GM23248 (cell line): ENCODE data around the gene GMPPA. TPM values are rescaled to one million over a fixed set of nuclear protein-coding genes. Genes with fewer than 3 reads are reported as not detected.

ENCODE experiments used
- DNase-seq: peaks from one replicate; pipeline ENCODE4 v3.0.0-alpha.2; 2015
- H2AFZ ChIP-seq: fragments of 200-600 bp; sonication (generic); 2 replicates; pipeline ENCODE4 v1.6.1; 2016; ENCODE audit warnings: antibody characterized with exemption
- H3F3A ChIP-seq: fragments of 200-600 bp; sonication (generic); 2 replicates; pipeline ENCODE4 v1.6.1; 2016; ENCODE audit warnings: mild to moderate bottlenecking, antibody characterized with exemption, mixed run types; ENCODE audit not compliant: insufficient read depth
- H3K27ac ChIP-seq: fragments of 200-600 bp; sonication (generic); 2 replicates; pipeline ENCODE4 v1.5.1; 2016; ENCODE audit warnings: mild to moderate bottlenecking
- H3K27me3 ChIP-seq: fragments of 200-600 bp; sonication (generic); replicated peaks from 2 replicates; pipeline ENCODE4 v1.6.1; 2016; ENCODE audit warnings: mild to moderate bottlenecking; ENCODE audit not compliant: insufficient read depth
- H3K36me3 ChIP-seq: fragments of 200-600 bp; sonication (generic); 2 replicates; pipeline ENCODE4 v1.6.1; 2016; ENCODE audit warnings: low read depth, mild to moderate bottlenecking
- H3K4me1 ChIP-seq: fragments of 200-600 bp; sonication (generic); 2 replicates; pipeline ENCODE4 v1.6.1; 2016; ENCODE audit warnings: mild to moderate bottlenecking; ENCODE audit not compliant: insufficient read depth
- H3K4me2 ChIP-seq: fragments of 200-600 bp; sonication (generic); one replicate; pipeline ENCODE4 v1.6.1; 2016; ENCODE audit warnings: mild to moderate bottlenecking; ENCODE audit not compliant: unreplicated experiment
- H3K4me3 ChIP-seq: fragments of 200-600 bp; sonication (generic); 2 replicates; pipeline ENCODE4 v1.5.1; 2016; ENCODE audit warnings: mild to moderate bottlenecking
- H3K79me2 ChIP-seq: fragments of 200-600 bp; sonication (generic); 2 replicates; pipeline ENCODE4 v1.6.1; 2016; ENCODE audit warnings: mild to moderate bottlenecking; ENCODE audit not compliant: insufficient read depth
- H3K9ac ChIP-seq: fragments of 200-600 bp; sonication (generic); 2 replicates; pipeline ENCODE4 v1.6.1; 2016; ENCODE audit warnings: mild to moderate bottlenecking
- H3K9me2 ChIP-seq: fragments of 200-600 bp; sonication (generic); 2 replicates; pipeline ENCODE4 v1.6.1; 2016; ENCODE audit warnings: mixed run types, mild to moderate bottlenecking, moderate library complexity; ENCODE audit not compliant: insufficient read depth
- H3K9me3 ChIP-seq: fragments of 200-600 bp; sonication (generic); one replicate; pipeline ENCODE4 v1.6.1; 2017; ENCODE audit warnings: low read depth
- H4K20me1 ChIP-seq: fragments of 200-600 bp; sonication (generic); 2 replicates; pipeline ENCODE4 v1.6.0; 2016; ENCODE audit not compliant: insufficient read depth
- EZH2 ChIP-seq: fragments of 200-600 bp; sonication (generic); IDR thresholded peaks from 2 replicates; pipeline ENCODE4 v1.6.1; 2018; ENCODE audit warnings: antibody characterized with exemption, mild to moderate bottlenecking; ENCODE audit not compliant: insufficient read depth, poor library complexity, severe bottlenecking
- EZH2phosphoT487 ChIP-seq: fragments of 200-600 bp; sonication (generic); IDR thresholded peaks from 2 replicates; pipeline ENCODE4 v1.6.1; 2018; ENCODE audit warnings: antibody characterized with exemption, moderate library complexity, mild to moderate bottlenecking, low read depth; ENCODE audit not compliant: insufficient read depth
- WGBS, 2 experiments: methylation state at CpG; one replicate each; pipeline ENCODE4 v1.1.6; 2015 to 2017; ENCODE audit warnings: low lambda C conversion rate in 2 of 2, low coverage in 1 of 2; ENCODE audit errors: missing lambda C conversion rate in 2 of 2; 5-methylcytosine and 5-hydroxymethylcytosine counted together
- in situ Hi-C: fragments of 300-500 bp; cut with MboI; formaldehyde crosslinking; loops from 2 replicates; pipeline ENCODE4 v1.15.0; 2020
- polyA plus RNA-seq: library from polyadenylated mRNA; unstranded; fragments of >200 nt; fragmentation: Nextera tagmentation; extraction: Ambion mirVana; gene quantifications from 2 replicates; pipeline ENCODE4 v1.2.1, GENCODE V29; 2016
- total RNA-seq: library from RNA; depleted of rRNA; stranded (reverse); fragments of >200 nt; shearing (Covaris generic); gene quantifications from 2 replicates; pipeline ENCODE4 v1.2.3, GENCODE V29; 2014

GMPPA gene
- total and polyA plus RNA-seq, 2 experiments from 2014 or later: 60.6 to 65.6 TPM

DNA sequence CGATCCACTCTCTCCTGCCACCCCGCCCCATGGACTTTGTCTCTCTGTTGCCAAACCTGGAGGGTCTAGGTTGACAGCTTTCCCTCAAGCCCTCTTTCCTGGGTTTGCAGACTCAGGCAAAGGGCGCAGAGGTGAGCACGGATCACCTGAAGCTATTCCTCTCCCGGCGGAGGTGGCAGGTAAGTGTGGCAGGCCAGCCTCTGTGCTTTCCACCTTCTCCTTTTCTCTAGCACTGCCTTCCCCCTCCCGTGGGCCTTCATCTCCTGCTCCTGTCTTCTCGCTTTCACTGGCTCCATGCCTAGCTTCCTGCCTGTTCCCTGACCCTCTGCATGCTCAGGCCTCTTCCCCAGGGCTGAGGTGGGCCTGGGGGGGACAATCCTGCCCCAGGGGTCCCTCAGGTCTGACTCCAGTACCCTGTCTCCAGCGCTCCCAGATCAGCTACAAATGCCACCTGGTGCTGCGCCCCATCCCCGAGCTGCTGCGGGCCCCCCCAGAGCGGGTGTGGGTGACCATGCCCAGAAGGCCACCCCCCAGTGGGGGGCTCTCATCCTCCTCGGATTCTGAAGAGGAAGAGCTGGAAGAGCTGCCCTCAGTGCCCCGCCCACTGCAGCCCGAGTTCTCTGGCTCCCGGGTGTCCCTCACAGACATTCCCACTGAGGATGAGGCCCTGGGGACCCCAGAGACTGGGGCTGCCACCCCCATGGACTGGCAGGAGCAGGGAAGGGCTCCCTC, 15.9 kb upstream of the GMPPA start:
- Histone ChIP-seq H3K36me3 (peaks cover 4% of the 10 kb centered on the region; the same call in 1 of the 2 replicates), H4K20me1 (no peaks in the 10 kb centered on the region), H3K27ac (no peak overlapping the region), H3K4me2 (no peak overlapping the region), H3K79me2 (no peaks in the 10 kb centered on the region), H3K4me3 (no peak overlapping the region), H3K9me3 (no peaks in the 10 kb centered on the region), H3K9me2 (no peaks in the 10 kb centered on the region), H3F3A (no peaks in the 10 kb centered on the region), H2AFZ (no peak overlapping the region), H3K27me3 (0 out of 2 replicates have a peak, but pooled peaks cover 6% of the 10 kb centered on the region), H3K4me1 (no peaks in the 10 kb centered on the region), H3K9ac (no peak overlapping the region)
- WGBS, 2 experiments: 75 to 78% methylated on average over 16 to 17 of the region's 17 CpGs
- in situ Hi-C loops: no loop called here
- no peak for DNase-seq
- TF ChIP-seq EZH2: no peak
- no peak for TF ChIP-seq EZH2phosphoT487

DNA sequence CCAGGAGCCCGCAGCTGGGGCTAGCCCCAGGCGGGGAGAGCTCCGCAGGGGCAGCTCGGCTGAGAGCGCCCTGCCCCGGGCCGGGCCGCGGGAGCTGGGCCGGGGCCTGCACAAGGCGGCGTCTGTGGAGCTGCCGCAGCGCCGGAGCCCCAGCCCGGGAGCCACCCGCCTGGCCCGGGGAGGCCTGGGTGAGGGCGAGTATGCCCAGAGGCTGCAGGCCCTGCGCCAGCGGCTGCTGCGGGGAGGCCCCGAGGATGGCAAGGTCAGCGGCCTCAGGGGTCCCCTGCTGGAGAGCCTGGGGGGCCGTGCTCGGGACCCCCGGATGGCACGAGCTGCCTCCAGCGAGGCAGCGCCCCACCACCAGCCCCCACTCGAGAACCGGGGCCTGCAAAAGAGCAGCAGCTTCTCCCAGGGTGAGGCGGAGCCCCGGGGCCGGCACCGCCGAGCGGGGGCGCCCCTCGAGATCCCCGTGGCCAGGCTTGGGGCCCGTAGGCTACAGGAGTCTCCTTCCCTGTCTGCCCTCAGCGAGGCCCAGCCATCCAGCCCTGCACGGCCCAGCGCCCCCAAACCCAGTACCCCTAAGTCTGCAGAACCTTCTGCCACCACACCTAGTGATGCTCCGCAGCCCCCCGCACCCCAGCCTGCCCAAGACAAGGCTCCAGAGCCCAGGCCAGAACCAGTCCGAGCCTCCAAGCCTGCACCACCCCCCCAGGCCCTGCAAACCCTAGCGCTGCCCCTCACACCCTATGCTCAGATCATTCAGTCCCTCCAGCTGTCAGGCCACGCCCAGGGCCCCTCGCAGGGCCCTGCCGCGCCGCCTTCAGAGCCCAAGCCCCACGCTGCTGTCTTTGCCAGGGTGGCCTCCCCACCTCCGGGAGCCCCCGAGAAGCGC, 15.0 kb upstream of the GMPPA start:
- TF ChIP-seq EZH2 (peak; percentile 23), EZH2phosphoT487 (no peak)
- Histone ChIP-seq H3K4me3 (peak overlapping the region; percentile 26), H3K4me2 (peak overlapping the region; percentile 39), H3K36me3 (peaks cover 4% of the 10 kb centered on the region; the same call in 1 of the 2 replicates), H4K20me1 (no peaks in the 10 kb centered on the region), H3K4me1 (no peaks in the 10 kb centered on the region), H3F3A (no peaks in the 10 kb centered on the region), H3K27ac (no peak overlapping the region), H3K27me3 (0 out of 2 replicates have a peak, but pooled peaks cover 6% of the 10 kb centered on the region), H3K9me3 (no peaks in the 10 kb centered on the region), H3K9me2 (no peaks in the 10 kb centered on the region), H2AFZ (no peak overlapping the region), H3K9ac (no peak overlapping the region), H3K79me2 (no peaks in the 10 kb centered on the region)
- in situ Hi-C loops: no loop called here
- 35 to 38% methylated on average over 39 to 54 of the region's 58 CpGs for WGBS, 2 experiments
- DNase-seq: no peak

DNA sequence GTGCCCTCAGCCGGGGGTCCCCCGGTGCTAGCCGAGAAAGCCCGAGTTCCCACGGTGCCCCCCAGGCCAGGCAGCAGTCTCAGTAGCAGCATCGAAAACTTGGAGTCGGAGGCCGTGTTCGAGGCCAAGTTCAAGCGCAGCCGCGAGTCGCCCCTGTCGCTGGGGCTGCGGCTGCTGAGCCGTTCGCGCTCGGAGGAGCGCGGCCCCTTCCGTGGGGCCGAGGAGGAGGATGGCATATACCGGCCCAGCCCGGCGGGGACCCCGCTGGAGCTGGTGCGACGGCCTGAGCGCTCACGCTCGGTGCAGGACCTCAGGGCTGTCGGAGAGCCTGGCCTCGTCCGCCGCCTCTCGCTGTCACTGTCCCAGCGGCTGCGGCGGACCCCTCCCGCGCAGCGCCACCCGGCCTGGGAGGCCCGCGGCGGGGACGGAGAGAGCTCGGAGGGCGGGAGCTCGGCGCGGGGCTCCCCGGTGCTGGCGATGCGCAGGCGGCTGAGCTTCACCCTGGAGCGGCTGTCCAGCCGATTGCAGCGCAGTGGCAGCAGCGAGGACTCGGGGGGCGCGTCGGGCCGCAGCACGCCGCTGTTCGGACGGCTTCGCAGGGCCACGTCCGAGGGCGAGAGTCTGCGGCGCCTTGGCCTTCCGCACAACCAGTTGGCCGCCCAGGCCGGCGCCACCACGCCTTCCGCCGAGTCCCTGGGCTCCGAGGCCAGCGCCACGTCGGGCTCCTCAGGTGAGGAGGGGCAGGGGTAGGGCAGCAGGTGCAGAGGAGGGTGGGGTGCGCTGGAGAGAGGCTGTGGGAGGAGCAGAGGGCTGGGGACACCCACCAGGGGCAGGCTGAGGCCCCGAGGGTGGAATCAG, 14.1 kb upstream of the GMPPA start:
- peak overlapping the region; percentile 39 for H3K4me2 ChIP-seq
- no peaks in the 10 kb centered on the region for H3K4me1 ChIP-seq
- TF ChIP-seq EZH2 (peak; percentile 35), EZH2phosphoT487 (no peak)

DNA sequence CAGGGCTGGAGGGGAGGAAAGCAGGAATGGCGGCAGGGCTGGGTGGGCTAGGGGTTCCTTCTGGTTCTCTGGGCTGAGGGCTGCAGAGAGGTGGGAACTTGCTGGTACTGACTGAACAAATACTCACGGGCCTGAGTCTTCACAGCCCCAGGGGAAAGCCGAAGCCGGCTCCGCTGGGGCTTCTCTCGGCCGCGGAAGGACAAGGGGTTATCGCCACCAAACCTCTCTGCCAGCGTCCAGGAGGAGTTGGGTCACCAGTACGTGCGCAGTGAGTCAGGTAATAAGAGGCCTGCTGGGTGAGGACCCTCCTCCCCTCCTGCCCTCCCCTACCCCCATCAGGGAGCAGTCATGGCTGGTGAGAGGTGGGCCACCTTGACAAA, 13.5 kb upstream of the GMPPA start:
- peaks cover 4% of the 10 kb centered on the region; the same call in 1 of the 2 replicates for H3K36me3 ChIP-seq
- TF ChIP-seq EZH2 (no peak), EZH2phosphoT487 (no peak)
- DNase-seq: no peak
- H3K9me2 ChIP-seq: no peaks in the 10 kb centered on the region
- no peak overlapping the region for H3K4me3 ChIP-seq
- WGBS, 2 experiments: 81 to 93% methylated on average over 9 to 11 of the region's 12 CpGs
- no peaks in the 10 kb centered on the region for H3K79me2 ChIP-seq
- H3K4me1 ChIP-seq: no peaks in the 10 kb centered on the region
- H2AFZ ChIP-seq: no peak overlapping the region
- H3K4me2 ChIP-seq: no peak overlapping the region
- no peaks in the 10 kb centered on the region for H3K9me3 ChIP-seq
- no peak overlapping the region for H3K9ac ChIP-seq
- no peaks in the 10 kb centered on the region for H3F3A ChIP-seq
- H3K27ac ChIP-seq: no peak overlapping the region
- in situ Hi-C loops: no loop called here
- 0 out of 2 replicates have a peak, but pooled peaks cover 6% of the 10 kb centered on the region for H3K27me3 ChIP-seq
- H4K20me1 ChIP-seq: no peaks in the 10 kb centered on the region

More for the DNA sequence above, 14.1 kb upstream of the GMPPA start:
- in situ Hi-C loops: no loop called here
- Histone ChIP-seq H3K27me3 (0 out of 2 replicates have a peak, but pooled peaks cover 6% of the 10 kb centered on the region), H3K9me2 (no peaks in the 10 kb centered on the region), H3K79me2 (no peaks in the 10 kb centered on the region), H3F3A (no peaks in the 10 kb centered on the region), H4K20me1 (no peaks in the 10 kb centered on the region), H3K9ac (no peak overlapping the region), H3K4me3 (peak overlapping the region; percentile 26), H3K9me3 (no peaks in the 10 kb centered on the region), H3K27ac (no peak overlapping the region), H3K36me3 (peaks cover 4% of the 10 kb centered on the region; the same call in 1 of the 2 replicates), H2AFZ (no peak overlapping the region)
- WGBS, 2 experiments: 11 to 19% methylated on average over 53 to 84 of the region's 89 CpGs
- DNase-seq: peak; percentile 45
